ENCODE results near the gene NTMT1. TPM values are rescaled to one million over a fixed set of nuclear protein-coding genes. Genes with fewer than 3 reads are reported as not detected.

Gene NTMT1
- total and polyA plus RNA-seq, 9 of the 15 experiments (the other 6 are each of a cell fraction or from before 2014, with no cell fraction given): 42.1 to 116 (median 74.7) TPM

- TF ChIP-seq, protein P1, sequence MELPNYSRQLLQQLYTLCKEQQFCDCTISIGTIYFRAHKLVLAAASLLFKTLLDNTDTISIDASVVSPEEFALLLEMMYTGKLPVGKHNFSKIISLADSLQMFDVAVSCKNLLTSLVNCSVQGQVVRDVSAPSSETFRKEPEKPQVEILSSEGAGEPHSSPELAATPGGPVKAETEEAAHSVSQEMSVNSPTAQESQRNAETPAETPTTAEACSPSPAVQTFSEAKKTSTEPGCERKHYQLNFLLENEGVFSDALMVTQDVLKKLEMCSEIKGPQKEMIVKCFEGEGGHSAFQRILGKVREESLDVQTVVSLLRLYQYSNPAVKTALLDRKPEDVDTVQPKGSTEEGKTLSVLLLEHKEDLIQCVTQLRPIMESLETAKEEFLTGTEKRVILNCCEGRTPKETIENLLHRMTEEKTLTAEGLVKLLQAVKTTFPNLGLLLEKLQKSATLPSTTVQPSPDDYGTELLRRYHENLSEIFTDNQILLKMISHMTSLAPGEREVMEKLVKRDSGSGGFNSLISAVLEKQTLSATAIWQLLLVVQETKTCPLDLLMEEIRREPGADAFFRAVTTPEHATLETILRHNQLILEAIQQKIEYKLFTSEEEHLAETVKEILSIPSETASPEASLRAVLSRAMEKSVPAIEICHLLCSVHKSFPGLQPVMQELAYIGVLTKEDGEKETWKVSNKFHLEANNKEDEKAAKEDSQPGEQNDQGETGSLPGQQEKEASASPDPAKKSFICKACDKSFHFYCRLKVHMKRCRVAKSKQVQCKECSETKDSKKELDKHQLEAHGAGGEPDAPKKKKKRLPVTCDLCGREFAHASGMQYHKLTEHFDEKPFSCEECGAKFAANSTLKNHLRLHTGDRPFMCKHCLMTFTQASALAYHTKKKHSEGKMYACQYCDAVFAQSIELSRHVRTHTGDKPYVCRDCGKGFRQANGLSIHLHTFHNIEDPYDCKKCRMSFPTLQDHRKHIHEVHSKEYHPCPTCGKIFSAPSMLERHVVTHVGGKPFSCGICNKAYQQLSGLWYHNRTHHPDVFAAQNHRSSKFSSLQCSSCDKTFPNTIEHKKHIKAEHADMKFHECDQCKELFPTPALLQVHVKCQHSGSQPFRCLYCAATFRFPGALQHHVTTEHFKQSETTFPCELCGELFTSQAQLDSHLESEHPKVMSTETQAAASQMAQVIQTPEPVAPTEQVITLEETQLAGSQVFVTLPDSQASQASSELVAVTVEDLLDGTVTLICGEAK (IDR thresholded peaks at IDR 0.05): 0 out of 2 replicates have a peak, but pooled peaks have one; percentile 28
- TF ChIP-seq, protein P1 (CRISPR knock-in tag; IDR thresholded peaks at IDR 0.05): no peak
- TF ChIP-seq DDX20 (tag; IDR thresholded peaks at IDR 0.05; ENCODE audit: low read depth): no peak
- TF ChIP-seq SRSF1 (IDR thresholded peaks at IDR 0.05; ENCODE audit: low read depth, low read length): no peak
- peak in 1 of 2 experiments; percentile 45; a peak in 1 of 4 replicates for TF ChIP-seq NONO (IDR thresholded peaks at IDR 0.05; ENCODE audit: low read depth in 2 of 2, low read length in 1 of 2)
- TF ChIP-seq, protein P2, sequence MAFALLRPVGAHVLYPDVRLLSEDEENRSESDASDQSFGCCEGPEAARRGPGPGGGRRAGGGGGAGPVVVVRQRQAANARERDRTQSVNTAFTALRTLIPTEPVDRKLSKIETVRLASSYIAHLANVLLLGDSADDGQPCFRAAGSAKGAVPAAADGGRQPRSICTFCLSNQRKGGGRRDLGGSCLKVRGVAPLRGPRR (CRISPR knock-in tag; IDR thresholded peaks at IDR 0.05): no peak
- TF ChIP-seq KAT7 (CRISPR knock-in tag; IDR thresholded peaks at IDR 0.05; ENCODE audit: borderline replicate concordance): no peak
- TF ChIP-seq GTF2F1 (IDR thresholded peaks at IDR 0.05; ENCODE audit: low read depth, low read length): no peak
- no peak for TF ChIP-seq RAD21 (CRISPR knock-in tag; conservative IDR thresholded peaks at IDR 0.05 in 1 of 2, IDR thresholded peaks at IDR 0.05 in 1 of 2)
- peak; percentile 65 for TF ChIP-seq RBFOX2 (IDR thresholded peaks at IDR 0.05; ENCODE audit: low read depth, low read length)
- TF ChIP-seq ZNF184 (CRISPR knock-in tag; IDR thresholded peaks at IDR 0.05): no peak
- TF ChIP-seq NFRKB (IDR thresholded peaks at IDR 0.05; ENCODE audit: low read depth): no peak
- peak in 1 of 3 experiments; percentile 36 for TF ChIP-seq YY1 (IDR thresholded peaks at IDR 0.05; ENCODE audit: borderline replicate concordance in 1 of 3, control insufficient read depth in 1 of 3, extremely low read depth in 1 of 3, insufficient read depth in 3 of 3, insufficient read length in 1 of 3, insufficient replicate concordance in 2 of 3, low read depth in 1 of 3, low read length in 2 of 3)
- TF ChIP-seq SIN3B (IDR thresholded peaks at IDR 0.05; ENCODE audit: low read depth): peak; percentile 52; the same call in 1 of the 2 replicates
- no peak for TF ChIP-seq HNRNPK (IDR thresholded peaks at IDR 0.05; ENCODE audit: low read depth, low read length, poor library complexity, severe bottlenecking)
- TF ChIP-seq ZKSCAN1 (IDR thresholded peaks at IDR 0.05; ENCODE audit: low read depth, low read length): no peak
- no peak for TF ChIP-seq RHOXF2B (CRISPR knock-in tag; conservative IDR thresholded peaks at IDR 0.05)
These were observed 5.9 kb upstream of the NTMT1 start (continued) for GRCh38 chr9:129619787-129620668.

Measured in K562 (cell line).